NT2/D1 (cell line): ENCODE results near the gene GATB.

Experiments used
- SUZ12 ChIP-seq: IDR thresholded peaks from 2 replicates; pipeline ENCODE4 v1.6.1; 2011; ENCODE audit not compliant: insufficient read length, insufficient read depth; ENCODE audit errors: extremely low read depth
- YY1 ChIP-seq: IDR thresholded peaks from 2 replicates; pipeline ENCODE4 v1.6.1; 2011; ENCODE audit not compliant: insufficient read length, insufficient read depth

DNA sequence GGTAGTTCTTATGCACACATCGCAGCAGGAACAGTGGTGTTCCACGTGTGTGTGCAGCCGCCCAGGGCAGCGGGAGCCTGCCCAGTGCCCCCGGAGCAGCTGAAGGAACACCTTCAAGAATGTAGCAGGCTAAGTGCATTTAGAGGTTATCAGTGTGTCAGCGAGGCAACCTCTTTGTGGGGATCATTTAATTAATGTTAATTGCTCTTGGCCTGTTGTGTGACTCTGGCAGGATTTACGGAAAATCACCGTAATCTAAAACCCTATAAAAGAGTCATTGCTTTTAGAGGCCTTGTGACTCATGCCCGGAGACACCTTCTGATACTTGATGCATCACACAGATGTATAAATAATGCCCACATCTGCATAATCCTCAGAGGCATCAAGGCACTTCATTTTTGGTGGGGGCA is 47.3 kb upstream of the GATB start:
- no peak for TF ChIP-seq YY1
- no peak for TF ChIP-seq SUZ12
